CD14-positive monocyte (primary cell): ENCODE measurements around the gene ANO2. TPM values are rescaled to one million over a fixed set of nuclear protein-coding genes. Genes with fewer than 3 reads are reported as not detected.

Experiments used
- DNase-seq, 3 donors: peaks; one replicate each; pipeline ENCODE4 v3.0.0-alpha.2; 2011 to 2022
- H2AFZ ChIP-seq: 2 replicates; pipeline ENCODE4 v1.6.0; 2012; ENCODE audit warnings: mild to moderate bottlenecking, low read depth, low read length, inconsistent platforms; ENCODE audit not compliant: insufficient read depth, poor library complexity, severe bottlenecking
- H3K27ac ChIP-seq, 2 donors: 1 replicate in 1 of 2; 2 replicates in 1 of 2; pipeline ENCODE4 v1.5.1; 2012 to 2013; ENCODE audit warnings: low read length in 2 of 2, control low read depth in 1 of 2, inconsistent platforms in 1 of 2, low read depth in 1 of 2, mild to moderate bottlenecking in 1 of 2
- H3K27me3 ChIP-seq, 2 donors: one replicate each; pipeline versions ENCODE4 v1.6.0 to v1.6.1; 2011 to 2013; ENCODE audit warnings: low read length in 2 of 2; ENCODE audit not compliant: control insufficient read depth in 2 of 2, insufficient read depth in 2 of 2
- H3K36me3 ChIP-seq, 2 donors: replicated peaks in 1 of 2; 1 replicate in 1 of 2; 2 replicates in 1 of 2; pipeline versions ENCODE4 v1.5.1 to v1.6.1; 2012 to 2013; ENCODE audit warnings: low read length in 2 of 2, control low read depth in 1 of 2, inconsistent platforms in 1 of 2, mild to moderate bottlenecking in 1 of 2; ENCODE audit not compliant: insufficient read depth in 2 of 2, control insufficient read depth in 1 of 2
- H3K4me1 ChIP-seq, 2 donors: 1 replicate in 1 of 2; 2 replicates in 1 of 2; pipeline versions ENCODE4 v1.5.1 to v1.6.1; 2012 to 2013; ENCODE audit warnings: low read length in 2 of 2, control low read depth in 1 of 2, inconsistent platforms in 1 of 2, mild to moderate bottlenecking in 1 of 2, moderate library complexity in 1 of 2; ENCODE audit not compliant: insufficient read depth in 2 of 2, control insufficient read depth in 1 of 2
- H3K4me2 ChIP-seq: replicated peaks from 2 replicates; pipeline ENCODE3; 2012; ENCODE audit warnings: low read length, moderate library complexity, mild to moderate bottlenecking; ENCODE audit not compliant: poor library complexity, severe bottlenecking; ENCODE audit errors: extremely low read depth
- H3K4me3 ChIP-seq, 3 experiments: fragments of 200-600 bp in 1 of 3; sonication (generic) in 1 of 3; replicated peaks in 1 of 3; 1 replicate in 2 of 3; 2 replicates in 1 of 3; pipeline ENCODE4 v1.5.1; 2011 to 2013; ENCODE audit warnings: low read length in 3 of 3, mild to moderate bottlenecking in 3 of 3, control low read depth in 2 of 3, low read depth in 2 of 3, inconsistent platforms in 1 of 3, moderate library complexity in 1 of 3
- H3K79me2 ChIP-seq: 2 replicates; pipeline ENCODE4 v1.6.0; 2012; ENCODE audit warnings: mild to moderate bottlenecking, control low read depth, inconsistent platforms, low read length, moderate library complexity; ENCODE audit not compliant: insufficient read depth
- H3K9ac ChIP-seq: 2 replicates; pipeline ENCODE4 v1.6.0; 2017; ENCODE audit warnings: low read length, mild to moderate bottlenecking; ENCODE audit not compliant: insufficient read depth, poor library complexity, severe bottlenecking
- H3K9me3 ChIP-seq, 2 donors: replicated peaks in 1 of 2; 1 replicate in 1 of 2; 2 replicates in 1 of 2; pipeline versions ENCODE4 v1.5.1 to v1.6.1; 2012 to 2013; ENCODE audit warnings: low read length in 2 of 2, control low read depth in 1 of 2; ENCODE audit not compliant: control insufficient read depth in 1 of 2, insufficient read depth in 1 of 2
- H4K20me1 ChIP-seq: 2 replicates; pipeline ENCODE4 v1.6.0; 2012; ENCODE audit warnings: mild to moderate bottlenecking, low read length, control low read depth, moderate library complexity; ENCODE audit not compliant: insufficient read depth
- H3K27ac Mint-ChIP-seq, 7 donors: one replicate each; pipeline ENCODE4 v1.8.0; 2020; ENCODE audit warnings: mild to moderate bottlenecking in 7 of 7, mixed read lengths in 7 of 7, moderate library complexity in 6 of 7, inconsistent platforms in 2 of 7
- H3K27me3 Mint-ChIP-seq, 3 donors: one replicate each; pipeline ENCODE4 v1.8.0; 2021 to 2022; ENCODE audit warnings: low read depth in 3 of 3, mild to moderate bottlenecking in 3 of 3, mixed read lengths in 3 of 3, moderate library complexity in 3 of 3, inconsistent platforms in 1 of 3
- H3K36me3 Mint-ChIP-seq, 2 donors: one replicate each; pipeline ENCODE4 v1.8.0; 2020; ENCODE audit warnings: mixed read lengths in 2 of 2, inconsistent platforms in 1 of 2, mild to moderate bottlenecking in 1 of 2
- H3K4me1 Mint-ChIP-seq: one replicate; pipeline ENCODE4 v1.8.0; 2020; ENCODE audit warnings: mild to moderate bottlenecking, mixed read lengths
- H3K4me3 Mint-ChIP-seq, 2 donors: one replicate each; pipeline ENCODE4 v1.8.0; 2020; ENCODE audit warnings: mild to moderate bottlenecking in 2 of 2, mixed read lengths in 2 of 2, moderate library complexity in 1 of 2
- H3K9me3 Mint-ChIP-seq, 7 donors: one replicate each; pipeline ENCODE4 v1.8.0; 2020 to 2022; ENCODE audit warnings: mixed read lengths in 7 of 7, mild to moderate bottlenecking in 6 of 7, moderate library complexity in 6 of 7, inconsistent platforms in 2 of 7
- WGBS: methylation state at CpG from one replicate; pipeline ENCODE4 v1.1.5; 2013; ENCODE audit warnings: missing lambda C conversion rate; ENCODE audit not compliant: insufficient coverage; 5-methylcytosine and 5-hydroxymethylcytosine counted together
- intact Hi-C, 2 donors: fragments of 100-400 bp; cut with micrococcal nuclease; formaldehyde crosslinking; loops; one replicate each; pipeline versions ENCODE4 v1.15.0 to v1.15.1; 2023
- polyA plus RNA-seq, 3 donors: library from polyadenylated mRNA; depleted of rRNA in 1 of 3; unstranded in 2 of 3; stranded (reverse) in 1 of 3; fragments of 300-500 nt in 2 of 3; fragments of >200 nt in 1 of 3; fragmentation: Illumina TruSeq in 2 of 3; gene quantifications; 1 replicate in 2 of 3; 2 replicates in 1 of 3; pipeline ENCODE4 v1.2.3, GENCODE V29; 2012 to 2021
- TF ChIP-seq, protein P1 (sequence below): fragments of 200-600 bp; IDR thresholded peaks from one replicate; pipeline ENCODE4 v1.8.0; 2022; ENCODE audit warnings: antibody characterized with exemption, mild to moderate bottlenecking

Gene ANO2
- polyA plus RNA-seq, 3 donors = not detected

GRCh38 chr12:5872745-5873144 lies 72.3 kb downstream of the ANO2 start:
- Histone ChIP-seq H3K27ac (no peak overlapping the region), H2AFZ (no peak overlapping the region), H3K4me3 (no peak overlapping the region), H3K9ac (no peak overlapping the region), H4K20me1 (no peaks in the 10 kb centered on the region), H3K36me3 (no peaks in the 10 kb centered on the region), H3K4me2 (no peak overlapping the region), H3K27me3 (no peaks in the 10 kb centered on the region), H3K79me2 (no peaks in the 10 kb centered on the region), H3K4me1 (no peaks in the 10 kb centered on the region), H3K9me3 (no peaks in the 10 kb centered on the region)
- Mint-ChIP-seq H3K4me1 (no peaks in the 10 kb centered on the region), H3K27me3 (no peaks in the 10 kb centered on the region), H3K9me3 (peaks cover 0 to 2% (median 0%) of the 10 kb centered on the region in 7 donors), H3K4me3 (no peak overlapping the region), H3K36me3 (no peaks in the 10 kb centered on the region), H3K27ac (no peak overlapping the region)
- WGBS = 54% methylated on average over 2 of the region's 4 CpGs
- intact Hi-C loops = no loop called here
- no peak for DNase-seq
- TF ChIP-seq, protein P1, sequence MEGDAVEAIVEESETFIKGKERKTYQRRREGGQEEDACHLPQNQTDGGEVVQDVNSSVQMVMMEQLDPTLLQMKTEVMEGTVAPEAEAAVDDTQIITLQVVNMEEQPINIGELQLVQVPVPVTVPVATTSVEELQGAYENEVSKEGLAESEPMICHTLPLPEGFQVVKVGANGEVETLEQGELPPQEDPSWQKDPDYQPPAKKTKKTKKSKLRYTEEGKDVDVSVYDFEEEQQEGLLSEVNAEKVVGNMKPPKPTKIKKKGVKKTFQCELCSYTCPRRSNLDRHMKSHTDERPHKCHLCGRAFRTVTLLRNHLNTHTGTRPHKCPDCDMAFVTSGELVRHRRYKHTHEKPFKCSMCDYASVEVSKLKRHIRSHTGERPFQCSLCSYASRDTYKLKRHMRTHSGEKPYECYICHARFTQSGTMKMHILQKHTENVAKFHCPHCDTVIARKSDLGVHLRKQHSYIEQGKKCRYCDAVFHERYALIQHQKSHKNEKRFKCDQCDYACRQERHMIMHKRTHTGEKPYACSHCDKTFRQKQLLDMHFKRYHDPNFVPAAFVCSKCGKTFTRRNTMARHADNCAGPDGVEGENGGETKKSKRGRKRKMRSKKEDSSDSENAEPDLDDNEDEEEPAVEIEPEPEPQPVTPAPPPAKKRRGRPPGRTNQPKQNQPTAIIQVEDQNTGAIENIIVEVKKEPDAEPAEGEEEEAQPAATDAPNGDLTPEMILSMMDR = no peak

DNA sequence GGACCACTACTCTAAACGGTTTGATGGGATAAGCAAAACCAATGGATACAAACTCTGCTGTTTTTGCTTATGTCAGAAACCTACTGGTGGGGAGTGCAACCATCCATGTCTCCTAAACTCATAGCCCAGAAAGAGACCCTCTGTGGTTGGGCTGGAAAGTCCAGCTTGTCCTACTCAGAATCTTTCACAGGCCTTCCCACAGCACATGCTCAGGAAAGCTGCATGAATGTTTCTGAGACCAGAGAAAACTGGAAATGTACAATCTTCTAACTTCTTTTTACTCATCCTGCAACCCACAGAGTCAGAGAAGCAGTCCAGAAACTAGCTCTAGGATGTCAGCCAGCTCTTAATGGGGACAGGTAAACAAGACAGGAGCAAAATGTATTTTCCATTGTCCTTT lies 73.3 kb downstream of the ANO2 start:
- Mint-ChIP-seq H3K4me1 (no peaks in the 10 kb centered on the region), H3K36me3 (no peaks in the 10 kb centered on the region), H3K4me3 (no peak overlapping the region), H3K27me3 (peaks cover 0 to 2% (median 0%) of the 10 kb centered on the region in 3 donors), H3K9me3 (peaks cover 0 to 2% (median 0%) of the 10 kb centered on the region in 7 donors), H3K27ac (no peak overlapping the region)
- intact Hi-C loops = no loop called here
- Histone ChIP-seq H3K4me1 (no peaks in the 10 kb centered on the region), H3K4me2 (no peak overlapping the region), H4K20me1 (no peaks in the 10 kb centered on the region), H3K9me3 (no peaks in the 10 kb centered on the region), H3K27me3 (no peaks in the 10 kb centered on the region), H3K79me2 (no peaks in the 10 kb centered on the region), H3K4me3 (no peak overlapping the region), H2AFZ (no peak overlapping the region), H3K36me3 (no peaks in the 10 kb centered on the region), H3K27ac (no peak overlapping the region), H3K9ac (no peak overlapping the region)
- no peak for DNase-seq
- TF ChIP-seq, protein P1 = no peak
- no CpG with 5 or more reads among the region's 1 CpG for WGBS
